ENCODE measurements around the gene CFAP46.
"Not testable (repeated sequence)": the region's sequence is repeated elsewhere in the genome, so short reads cannot be mapped to it uniquely, and the experiment has no call there.

Gene CFAP46

GRCh38 chr10:132912713-132913558 lies 29.4 kb downstream of the CFAP46 start:
- DNase-seq: no peak

- DNase-seq: no peak
These were observed 30.1 kb downstream of the CFAP46 start for GRCh38 chr10:132912225-132912712.

GRCh38 chr10:132911786-132912097 lies 30.6 kb downstream of the CFAP46 start:
- no peak for DNase-seq

GRCh38 chr10:132910901-132911785 lies 31.2 kb downstream of the CFAP46 start:
- no peak for DNase-seq

- no peak for DNase-seq
These were observed 32.0 kb downstream of the CFAP46 start for GRCh38 chr10:132910186-132910880.

GRCh38 chr10:132909491-132910071 lies 32.8 kb downstream of the CFAP46 start:
- DNase-seq: no peak

GRCh38 chr10:132908621-132909295 lies 33.6 kb downstream of the CFAP46 start:
- DNase-seq: no peak

- no peak for DNase-seq
These were observed 34.3 kb downstream of the CFAP46 start for GRCh38 chr10:132907821-132908620.

GRCh38 chr10:132906836-132907235 lies 35.5 kb downstream of the CFAP46 start:
- no peak for DNase-seq

- no peak for DNase-seq
These were observed 36.3 kb downstream of the CFAP46 start for GRCh38 chr10:132906106-132906505.

- DNase-seq: no peak
These were observed 36.7 kb downstream of the CFAP46 start for GRCh38 chr10:132905661-132906060.

GRCh38 chr10:132904814-132905649 lies 37.3 kb downstream of the CFAP46 start:
- no peak for DNase-seq

- no peak for DNase-seq
These were observed 38.1 kb downstream of the CFAP46 start for GRCh38 chr10:132904181-132904813.

- DNase-seq: not testable (repeated sequence)
These were observed 39.5 kb downstream of the CFAP46 start for GRCh38 chr10:132902656-132903575.

- no peak for DNase-seq
These were observed 41.0 kb downstream of the CFAP46 start for GRCh38 chr10:132901351-132901750.

GRCh38 chr10:132900211-132900756 lies 42.1 kb downstream of the CFAP46 start:
- DNase-seq: no peak

GRCh38 chr10:132899751-132900065 lies 42.7 kb downstream of the CFAP46 start:
- DNase-seq: no peak

GRCh38 chr10:132899054-132899750 lies 43.2 kb downstream of the CFAP46 start:
- no peak for DNase-seq

All from activated CD4-positive, alpha-beta T cell treated with anti-CD3 and anti-CD28 coated beads for 4 hours (primary cell).